GM23338 (cell line): ENCODE measurements around the gene TMEM63B. TPM values are rescaled to one million over a fixed set of nuclear protein-coding genes. Genes with fewer than 3 reads are reported as not detected.
A peak's percentile ranks its signal among the peaks of the same experiment; 100 is the strongest.

Experiments used
- ATAC-seq: fragments of 200-7000 bp; cut with Tn5 transposase; 3 replicates; pipeline ENCODE4 v1.9.1; 2020
- DNase-seq: peaks from one replicate; pipeline ENCODE4 v3.0.0-alpha.2; 2015; ENCODE audit warnings: low spot score
- H2AFZ ChIP-seq: fragments of 200-600 bp; sonication (generic); 2 replicates; pipeline ENCODE4 v1.8.0; 2016; ENCODE audit warnings: antibody characterized with exemption, mild to moderate bottlenecking, moderate library complexity
- H3F3A ChIP-seq: fragments of 200-600 bp; sonication (generic); replicated peaks from 2 replicates; pipeline ENCODE4 v1.8.0; 2017; ENCODE audit warnings: antibody characterized with exemption, mixed run types, low read depth
- H3K27ac ChIP-seq: fragments of 200-600 bp; sonication (generic); 2 replicates; pipeline ENCODE4 v1.6.1; 2016; ENCODE audit warnings: low read depth
- H3K27me3 ChIP-seq: fragments of 200-600 bp; sonication (generic); 2 replicates; pipeline ENCODE4 v1.8.0; 2016; ENCODE audit warnings: mild to moderate bottlenecking, mixed run types, moderate library complexity; ENCODE audit not compliant: insufficient read depth
- H3K36me3 ChIP-seq: fragments of 200-600 bp; sonication (generic); 2 replicates; pipeline ENCODE4 v1.8.0; 2016; ENCODE audit warnings: mild to moderate bottlenecking; ENCODE audit not compliant: insufficient read depth
- H3K4me1 ChIP-seq: fragments of 200-600 bp; sonication (generic); 2 replicates; pipeline ENCODE4 v1.8.0; 2016; ENCODE audit warnings: mild to moderate bottlenecking, moderate library complexity; ENCODE audit not compliant: insufficient read depth
- H3K4me2 ChIP-seq: fragments of 200-600 bp; sonication (generic); 2 replicates; pipeline ENCODE4 v1.7.1; 2017; ENCODE audit warnings: mixed run types
- H3K4me3 ChIP-seq: fragments of 200-600 bp; sonication (generic); 2 replicates; pipeline ENCODE4 v1.6.1; 2016; ENCODE audit warnings: mixed run types
- H3K79me2 ChIP-seq: fragments of 200-600 bp; sonication (generic); replicated peaks from 2 replicates; pipeline ENCODE4 v1.8.0; 2017; ENCODE audit warnings: mild to moderate bottlenecking; ENCODE audit not compliant: insufficient read depth
- H3K9me2 ChIP-seq: fragments of 200-600 bp; sonication (generic); 2 replicates; pipeline ENCODE4 v1.8.0; 2017; ENCODE audit not compliant: insufficient read depth
- H4K20me1 ChIP-seq: fragments of 200-600 bp; sonication (generic); replicated peaks from 2 replicates; pipeline ENCODE4 v1.8.0; 2017; ENCODE audit warnings: mild to moderate bottlenecking; ENCODE audit not compliant: insufficient read depth
- H3K27ac Mint-ChIP-seq: 2 replicates; pipeline ENCODE4 v1.8.0; 2020; ENCODE audit warnings: inconsistent platforms, mild to moderate bottlenecking, moderate library complexity, mixed read lengths
- H3K27me3 Mint-ChIP-seq: 3 replicates; pipeline ENCODE4 v1.8.0; 2022; ENCODE audit warnings: low read depth, mild to moderate bottlenecking, moderate library complexity, mixed read lengths, inconsistent platforms; ENCODE audit not compliant: insufficient read depth, poor library complexity
- H3K36me3 Mint-ChIP-seq: 3 replicates; pipeline ENCODE4 v1.8.0; 2021; ENCODE audit warnings: low read depth, mild to moderate bottlenecking, inconsistent platforms, moderate library complexity, mixed read lengths
- H3K4me1 Mint-ChIP-seq: 3 replicates; pipeline ENCODE4 v1.8.0; 2020; ENCODE audit warnings: mild to moderate bottlenecking, inconsistent platforms, mixed read lengths
- H3K4me3 Mint-ChIP-seq: 3 replicates; pipeline ENCODE4 v1.8.0; 2021; ENCODE audit warnings: moderate library complexity, mild to moderate bottlenecking, inconsistent platforms, mixed read lengths
- H3K9me3 Mint-ChIP-seq: 3 replicates; pipeline ENCODE4 v1.8.0; 2020; ENCODE audit warnings: moderate library complexity, mild to moderate bottlenecking, inconsistent platforms, mixed read lengths
- CREB1 ChIP-seq: fragments of 250-450 bp; sonication (Bioruptor Pico); IDR thresholded peaks from 2 replicates; pipeline ENCODE4 v1.5.0; 2020; ENCODE audit warnings: low read depth, mild to moderate bottlenecking, moderate library complexity
- CTCF ChIP-seq, 2 experiments: fragments of 200-600 bp in 1 of 2; sonication (generic) in 1 of 2; conservative IDR thresholded peaks; 2 replicates each; pipeline versions ENCODE4 v1.5.1 to v1.6.1; 2016 to 2017; ENCODE audit warnings: antibody characterized with exemption in 2 of 2, low read depth in 2 of 2, mild to moderate bottlenecking in 2 of 2, moderate library complexity in 1 of 2
- ETS1 ChIP-seq: IDR thresholded peaks from 2 replicates; pipeline ENCODE4 v1.6.1; 2016; ENCODE audit warnings: antibody characterized with exemption
- EZH2 ChIP-seq: fragments of 200-600 bp; sonication (generic); IDR thresholded peaks from one replicate; pipeline ENCODE4 v1.8.0; 2017; ENCODE audit warnings: antibody characterized with exemption, mild to moderate bottlenecking, low read depth; ENCODE audit not compliant: unreplicated experiment
- EZH2phosphoT487 ChIP-seq: fragments of 200-600 bp; sonication (generic); IDR thresholded peaks from one replicate; pipeline ENCODE4 v1.8.1; 2018; ENCODE audit warnings: antibody characterized with exemption; ENCODE audit not compliant: unreplicated experiment
- JUNB ChIP-seq: IDR thresholded peaks from one replicate; pipeline ENCODE4 v1.6.1; 2016; ENCODE audit warnings: antibody characterized with exemption; ENCODE audit not compliant: unreplicated experiment
- NANOG ChIP-seq: IDR thresholded peaks from 2 replicates; pipeline ENCODE4 v1.6.1; 2016; ENCODE audit warnings: antibody characterized with exemption, borderline replicate concordance
- POLR2AphosphoS5 ChIP-seq: IDR thresholded peaks from 2 replicates; pipeline ENCODE4 v1.6.1; 2016; ENCODE audit warnings: antibody characterized with exemption, low read depth
- REST ChIP-seq: IDR thresholded peaks from one replicate; pipeline ENCODE4 v1.6.1; 2018; ENCODE audit warnings: antibody characterized with exemption; ENCODE audit not compliant: unreplicated experiment
- STAT1 ChIP-seq: IDR thresholded peaks from one replicate; pipeline ENCODE4 v1.6.1; 2016; ENCODE audit warnings: antibody characterized with exemption; ENCODE audit not compliant: unreplicated experiment
- ZNF114 ChIP-seq: fragments of 250-450 bp; sonication (Bioruptor Pico); IDR thresholded peaks from 2 replicates; pipeline ENCODE4 v1.5.0; 2020; ENCODE audit warnings: mild to moderate bottlenecking, moderate library complexity
- ZNF331 ChIP-seq: fragments of 250-450 bp; sonication (Bioruptor Pico); IDR thresholded peaks from 2 replicates; pipeline ENCODE4 v1.5.0; 2020; ENCODE audit warnings: low read depth, mild to moderate bottlenecking, moderate library complexity
- ZNF462 ChIP-seq: fragments of 250-450 bp; sonication (Bioruptor Pico); IDR thresholded peaks from 2 replicates; pipeline ENCODE4 v1.5.0; 2020; ENCODE audit warnings: mild to moderate bottlenecking, moderate library complexity
- polyA plus RNA-seq: library from polyadenylated mRNA; unstranded; fragments of >200 nt; fragmentation: Nextera tagmentation; extraction: Ambion mirVana; gene quantifications from 2 replicates; pipeline ENCODE4 v1.2.1, GENCODE V29; 2016
- total RNA-seq: library from RNA; depleted of rRNA; stranded (reverse); fragments of >200 nt; shearing (Covaris generic); gene quantifications from 2 replicates; pipeline ENCODE4 v1.2.3, GENCODE V29; 2014

Gene TMEM63B
- total and polyA plus RNA-seq, 2 experiments from 2014 or later, result 10.1 to 36.0 TPM

- Histone ChIP-seq H3K4me1 (peaks cover 12% of the 10 kb centered on the region), H3K4me2 (0 out of 2 replicates have a peak overlapping the region, but pooled peaks have one; percentile 32), H3K9me2 (no peaks in the 10 kb centered on the region), H3K36me3 (no peaks in the 10 kb centered on the region), H3K27me3 (no peaks in the 10 kb centered on the region), H4K20me1 (no peaks in the 10 kb centered on the region), H3K27ac (no peak overlapping the region), H3F3A (0 out of 2 replicates have a peak, but pooled peaks cover 2% of the 10 kb centered on the region), H3K79me2 (no peaks in the 10 kb centered on the region), H2AFZ (no peak overlapping the region), H3K4me3 (no peak overlapping the region)
- no peak overlapping the region for H3K27ac Mint-ChIP-seq
- no peak overlapping the region for H3K4me3 Mint-ChIP-seq
- DNase-seq (peak; percentile 41), ATAC-seq (peak; percentile 40)
- peaks cover 18% of the 10 kb centered on the region for H3K27me3 Mint-ChIP-seq
- no peaks in the 10 kb centered on the region for H3K9me3 Mint-ChIP-seq
- peaks cover 28% of the 10 kb centered on the region for H3K4me1 Mint-ChIP-seq
- H3K36me3 Mint-ChIP-seq, result no peaks in the 10 kb centered on the region
- TF ChIP-seq ZNF114 (CRISPR knock-in tag) (no peak), CTCF (conservative IDR thresholded peaks at IDR 0.05; ENCODE audit: low read depth in 2 of 2) (no peak; a peak in 1 of 4 replicates), NANOG (no peak), STAT1 (no peak), REST (no peak), EZH2phosphoT487 (no peak), ZNF331 (no peak), CREB1 (CRISPR knock-in tag) (no peak), EZH2 (no peak), JUNB (no peak), POLR2AphosphoS5 (no peak), ZNF462 (CRISPR knock-in tag) (no peak), ETS1 (no peak)
Measured at GRCh38 chr6:44183783-44184182, 56.4 kb downstream of the TMEM63B start.
